HepG2 (cell line): ENCODE results near the gene SALL4. TPM values are rescaled to one million over a fixed set of nuclear protein-coding genes. Genes with fewer than 3 reads are reported as not detected.

ENCODE experiments used
- EP300 ChIP-seq, 3 experiments: sonication (generic) in 1 of 3; formaldehyde crosslinking in 1 of 3; IDR thresholded peaks; 2 replicates each; pipeline versions ENCODE4 v1.5.1 to v1.6.1; 2011 to 2020; ENCODE audit warnings: low read depth in 2 of 3, low read length in 2 of 3, borderline replicate concordance in 1 of 3, improper control_type of control experiment in 1 of 3, mild to moderate bottlenecking in 1 of 3, missing genetic modification reagents in 1 of 3, moderate library complexity in 1 of 3
- FOSL2 ChIP-seq: sonication (generic); formaldehyde crosslinking; IDR thresholded peaks from 2 replicates; pipeline ENCODE4 v1.4.0; 2020; ENCODE audit warnings: missing genetic modification reagents
- FOXP1 ChIP-seq, 2 experiments: fragments of 450-650 bp in 1 of 2; IDR thresholded peaks; 2 replicates each; pipeline ENCODE4 v1.6.1; 2017 to 2018; ENCODE audit warnings: antibody characterized with exemption in 1 of 2
- GATAD2A ChIP-seq: IDR thresholded peaks from 2 replicates; pipeline ENCODE4 v1.6.1; 2016
- GFI1 ChIP-seq: sonication (generic); formaldehyde crosslinking; IDR thresholded peaks from 2 replicates; pipeline ENCODE4 v1.5.0; 2020; ENCODE audit warnings: missing genetic modification reagents, mild to moderate bottlenecking, borderline replicate concordance
- HNF1B ChIP-seq: sonication (generic); formaldehyde crosslinking; IDR thresholded peaks from 2 replicates; pipeline ENCODE4 v1.5.1; 2020; ENCODE audit warnings: mild to moderate bottlenecking, moderate library complexity, missing genetic modification reagents
- MEF2D ChIP-seq: sonication (generic); formaldehyde crosslinking; IDR thresholded peaks from 2 replicates; pipeline ENCODE4 v1.5.1; 2020; ENCODE audit warnings: mild to moderate bottlenecking, missing genetic modification reagents
- NBN ChIP-seq: fragments of 450-650 bp; conservative IDR thresholded peaks from 2 replicates; pipeline ENCODE4 v1.6.1; 2017
- PITX1 ChIP-seq: sonication (generic); formaldehyde crosslinking; IDR thresholded peaks from 2 replicates; pipeline ENCODE4 v1.5.1; 2020; ENCODE audit warnings: mild to moderate bottlenecking, missing genetic modification reagents
- PPARG ChIP-seq: conservative IDR thresholded peaks from 2 replicates; pipeline ENCODE4 v1.6.1; 2016; ENCODE audit warnings: missing biosample characterization, missing genetic modification reagents
- PRPF4 ChIP-seq: fragments of 200-400 bp; formaldehyde crosslinking; IDR thresholded peaks from 2 replicates; pipeline ENCODE4 v1.6.1; 2016; ENCODE audit warnings: low read length, low read depth; ENCODE audit not compliant: poor library complexity, severe bottlenecking
- SOX5 ChIP-seq: IDR thresholded peaks from 2 replicates; pipeline ENCODE4 v1.6.1; 2016; ENCODE audit warnings: borderline replicate concordance
- SOX6 ChIP-seq, 2 experiments: fragments of 450-650 bp in 1 of 2; sonication (generic) in 1 of 2; formaldehyde crosslinking in 1 of 2; IDR thresholded peaks; 2 replicates each; pipeline versions ENCODE4 v1.4.0 to v1.6.1; 2017 to 2020; ENCODE audit warnings: antibody characterized with exemption in 1 of 2, mild to moderate bottlenecking in 1 of 2, missing genetic modification reagents in 1 of 2
- TEAD3 ChIP-seq: optimal IDR thresholded peaks from 2 replicates; pipeline ENCODE3; 2016; ENCODE audit warnings: borderline replicate concordance
- ZNF121 ChIP-seq: sonication (generic); formaldehyde crosslinking; IDR thresholded peaks from 2 replicates; pipeline ENCODE4 v1.5.0; 2020; ENCODE audit warnings: mild to moderate bottlenecking, missing genetic modification reagents
- ZNF292 ChIP-seq: sonication (generic); formaldehyde crosslinking; IDR thresholded peaks from 2 replicates; pipeline ENCODE4 v1.8.1; 2022; ENCODE audit warnings: mild to moderate bottlenecking, low read depth, missing genetic modification reagents, borderline replicate concordance
- ZNF710 ChIP-seq: sonication (generic); formaldehyde crosslinking; IDR thresholded peaks from 2 replicates; pipeline ENCODE4 v1.5.0; 2020; ENCODE audit warnings: mild to moderate bottlenecking, missing genetic modification reagents, borderline replicate concordance
- polyA plus RNA-seq, 8 experiments: library from polyadenylated mRNA; depleted of rRNA in 3 of 8; stranded (reverse) in 7 of 8; unstranded in 1 of 8; fragments of >200 nt; fragmentation: Illumina TruSeq in 4 of 8; extraction: Trizol in 4 of 8; gene quantifications; 2 replicates each; pipeline versions ENCODE4 v1.2.1 to v1.2.3, GENCODE V29; 2011 to 2016; ENCODE audit warnings: low read depth in 4 of 8, missing spikeins in 1 of 8, mixed read lengths in 1 of 8; ENCODE audit not compliant: insufficient read depth in 1 of 8
- total RNA-seq, 5 experiments: library from RNA; depleted of rRNA; stranded (reverse); fragments of >200 nt; fragmentation: Illumina TruSeq; extraction: Trizol; gene quantifications; 2 replicates each; pipeline ENCODE4 v1.2.3, GENCODE V29; 2016; ENCODE audit warnings: low read depth in 1 of 5
- TF ChIP-seq, protein P1 (sequence below): sonication (generic); formaldehyde crosslinking; IDR thresholded peaks from 2 replicates; pipeline ENCODE4 v1.4.0; 2020; ENCODE audit warnings: missing genetic modification reagents, mild to moderate bottlenecking, borderline replicate concordance
- TF ChIP-seq, protein P2 (sequence below): sonication (generic); formaldehyde crosslinking; IDR thresholded peaks from 2 replicates; pipeline ENCODE4 v1.4.0; 2020; ENCODE audit warnings: low read depth, missing genetic modification reagents

SALL4 gene
- total and polyA plus RNA-seq, 2 of the 13 experiments (the other 11 are each of a cell fraction or from before 2014, with no cell fraction given): 0.33 to 1.8 TPM

- TF ChIP-seq PPARG (CRISPR knock-in tag) (0 out of 2 replicates have a peak, but pooled peaks have one; percentile 30), PRPF4 (peak; percentile 43), FOXP1 (IDR thresholded peaks at IDR 0.05) (no peak), FOXP1 (CRISPR knock-in tag; IDR thresholded peaks at IDR 0.05) (0 out of 2 replicates have a peak, but pooled peaks have one; percentile 23), EP300 (IDR thresholded peaks at IDR 0.05; ENCODE audit: low read depth in 2 of 2, low read length in 2 of 2) (peak in 1 of 2 experiments; percentile 4; a peak in 1 of 4 replicates), EP300 (CRISPR knock-in tag; IDR thresholded peaks at IDR 0.05; ENCODE audit: borderline replicate concordance) (no peak), GATAD2A (CRISPR knock-in tag) (peak; percentile 50; the same call in 1 of the 2 replicates), GFI1 (CRISPR knock-in tag) (0 out of 2 replicates have a peak, but pooled peaks have one; percentile 19), FOSL2 (CRISPR knock-in tag) (peak; percentile 43; the same call in 1 of the 2 replicates), MEF2D (CRISPR knock-in tag) (peak; percentile 67; the same call in 1 of the 2 replicates), SOX6 (IDR thresholded peaks at IDR 0.05) (no peak), SOX6 (CRISPR knock-in tag; IDR thresholded peaks at IDR 0.05) (peak; percentile 51), TEAD3 (CRISPR knock-in tag) (peak; percentile 33), ZNF121 (CRISPR knock-in tag) (0 out of 2 replicates have a peak, but pooled peaks have one; percentile 27), ZNF710 (CRISPR knock-in tag) (peak; percentile 60; the same call in 1 of the 2 replicates), ZNF292 (CRISPR knock-in tag) (peak; percentile 42; the same call in 1 of the 2 replicates), SOX5 (CRISPR knock-in tag) (peak; percentile 48; the same call in 1 of the 2 replicates), NBN (no peak), PITX1 (peak; percentile 55; the same call in 1 of the 2 replicates), HNF1B (CRISPR knock-in tag) (0 out of 2 replicates have a peak, but pooled peaks have one; percentile 49)
- TF ChIP-seq, protein P1, sequence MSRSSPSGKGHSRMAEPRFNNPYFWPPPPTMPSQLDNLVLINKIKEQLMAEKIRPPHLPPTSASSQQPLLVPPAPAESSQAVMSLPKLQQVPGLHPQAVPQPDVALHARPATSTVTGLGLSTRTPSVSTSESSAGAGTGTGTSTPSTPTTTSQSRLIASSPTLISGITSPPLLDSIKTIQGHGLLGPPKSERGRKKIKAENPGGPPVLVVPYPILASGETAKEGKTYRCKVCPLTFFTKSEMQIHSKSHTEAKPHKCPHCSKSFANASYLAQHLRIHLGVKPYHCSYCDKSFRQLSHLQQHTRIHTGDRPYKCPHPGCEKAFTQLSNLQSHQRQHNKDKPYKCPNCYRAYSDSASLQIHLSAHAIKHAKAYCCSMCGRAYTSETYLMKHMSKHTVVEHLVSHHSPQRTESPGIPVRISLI: peak; percentile 15; the same call in 1 of the 2 replicates
- TF ChIP-seq, protein P2, sequence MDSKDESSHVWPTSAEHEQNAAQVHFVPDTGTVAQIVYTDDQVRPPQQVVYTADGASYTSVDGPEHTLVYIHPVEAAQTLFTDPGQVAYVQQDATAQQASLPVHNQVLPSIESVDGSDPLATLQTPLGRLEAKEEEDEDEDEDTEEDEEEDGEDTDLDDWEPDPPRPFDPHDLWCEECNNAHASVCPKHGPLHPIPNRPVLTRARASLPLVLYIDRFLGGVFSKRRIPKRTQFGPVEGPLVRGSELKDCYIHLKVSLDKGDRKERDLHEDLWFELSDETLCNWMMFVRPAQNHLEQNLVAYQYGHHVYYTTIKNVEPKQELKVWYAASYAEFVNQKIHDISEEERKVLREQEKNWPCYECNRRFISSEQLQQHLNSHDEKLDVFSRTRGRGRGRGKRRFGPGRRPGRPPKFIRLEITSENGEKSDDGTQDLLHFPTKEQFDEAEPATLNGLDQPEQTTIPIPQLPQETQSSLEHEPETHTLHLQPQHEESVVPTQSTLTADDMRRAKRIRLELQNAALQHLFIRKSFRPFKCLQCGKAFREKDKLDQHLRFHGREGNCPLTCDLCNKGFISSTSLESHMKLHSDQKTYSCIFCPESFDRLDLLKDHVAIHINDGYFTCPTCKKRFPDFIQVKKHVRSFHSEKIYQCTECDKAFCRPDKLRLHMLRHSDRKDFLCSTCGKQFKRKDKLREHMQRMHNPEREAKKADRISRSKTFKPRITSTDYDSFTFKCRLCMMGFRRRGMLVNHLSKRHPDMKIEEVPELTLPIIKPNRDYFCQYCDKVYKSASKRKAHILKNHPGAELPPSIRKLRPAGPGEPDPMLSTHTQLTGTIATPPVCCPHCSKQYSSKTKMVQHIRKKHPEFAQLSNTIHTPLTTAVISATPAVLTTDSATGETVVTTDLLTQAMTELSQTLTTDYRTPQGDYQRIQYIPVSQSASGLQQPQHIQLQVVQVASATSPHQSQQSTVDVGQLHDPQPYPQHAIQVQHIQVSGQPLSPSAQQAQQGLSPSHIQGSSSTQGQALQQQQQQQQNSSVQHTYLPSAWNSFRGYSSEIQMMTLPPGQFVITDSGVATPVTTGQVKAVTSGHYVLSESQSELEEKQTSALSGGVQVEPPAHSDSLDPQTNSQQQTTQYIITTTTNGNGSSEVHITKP (CRISPR knock-in tag): 0 out of 2 replicates have a peak, but pooled peaks have one; percentile 25
Observed at GRCh38 chr20:51752343-51752951, 49.9 kb downstream of the SALL4 start (continued).
